ENCODE data around the gene PRR14.

The PRR14 gene

DNA sequence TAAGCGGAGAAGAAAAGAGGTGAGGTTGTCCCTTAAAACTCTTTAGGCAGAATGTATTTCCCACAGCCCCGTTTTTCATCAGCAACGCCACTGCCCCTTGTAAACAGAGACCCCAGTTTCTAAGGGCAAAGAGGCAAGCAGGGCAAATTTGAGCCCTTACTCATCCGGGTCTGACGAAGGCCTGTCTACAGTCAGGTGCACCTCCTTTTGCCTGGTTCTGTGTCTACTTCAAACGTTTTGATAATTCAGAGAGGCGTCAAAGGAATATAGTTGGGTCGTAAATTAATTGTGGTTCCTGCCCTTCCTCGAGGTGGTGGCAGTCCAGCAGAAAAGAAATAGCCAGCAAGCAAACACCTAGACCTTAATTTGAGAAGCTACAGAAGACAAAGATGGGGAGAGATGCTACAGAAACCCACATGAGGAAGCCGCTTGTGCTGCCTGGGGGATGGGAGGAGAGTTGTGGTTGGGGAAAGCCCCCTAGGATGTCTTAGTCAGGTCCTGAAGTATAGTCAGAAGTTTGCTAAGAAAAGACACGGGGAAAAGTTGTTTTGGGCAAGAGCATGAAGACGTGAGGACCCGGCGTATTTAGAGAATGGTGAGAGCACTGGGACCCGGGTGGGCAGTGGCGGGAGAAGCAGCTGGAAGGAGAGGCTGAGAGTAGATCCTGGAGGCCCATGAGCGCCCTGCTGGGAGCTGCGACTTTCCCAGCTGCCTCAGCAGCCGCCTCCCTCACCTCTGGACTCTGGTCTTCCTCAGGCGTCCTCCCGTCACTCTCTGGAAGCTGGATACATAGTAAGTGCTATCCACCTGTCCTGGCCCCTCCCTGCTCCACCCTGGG is 9.9 kb downstream of the PRR14 start:
- no peak for DNase-seq

DNA sequence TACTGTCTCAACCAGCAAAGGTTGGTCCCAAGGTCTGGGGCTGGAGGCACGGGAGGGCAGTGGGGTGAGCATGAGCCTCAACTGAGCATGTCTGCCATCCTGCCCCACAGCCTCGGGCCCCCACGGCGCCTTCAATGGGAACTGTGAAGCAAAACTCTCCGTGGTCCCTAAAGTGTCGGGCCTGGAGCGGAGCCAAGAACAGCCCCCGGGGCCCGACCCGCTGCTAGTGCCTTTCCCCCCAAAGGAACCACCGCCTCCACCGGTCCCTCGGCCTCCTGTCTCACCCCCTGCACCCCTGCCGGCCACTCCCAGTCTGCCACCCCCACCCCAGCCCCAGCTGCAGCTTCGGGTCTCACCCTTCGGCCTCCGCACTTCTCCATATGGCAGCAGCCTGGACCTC is 11.7 kb downstream of the PRR14 start:
- no peak for DNase-seq

DNA sequence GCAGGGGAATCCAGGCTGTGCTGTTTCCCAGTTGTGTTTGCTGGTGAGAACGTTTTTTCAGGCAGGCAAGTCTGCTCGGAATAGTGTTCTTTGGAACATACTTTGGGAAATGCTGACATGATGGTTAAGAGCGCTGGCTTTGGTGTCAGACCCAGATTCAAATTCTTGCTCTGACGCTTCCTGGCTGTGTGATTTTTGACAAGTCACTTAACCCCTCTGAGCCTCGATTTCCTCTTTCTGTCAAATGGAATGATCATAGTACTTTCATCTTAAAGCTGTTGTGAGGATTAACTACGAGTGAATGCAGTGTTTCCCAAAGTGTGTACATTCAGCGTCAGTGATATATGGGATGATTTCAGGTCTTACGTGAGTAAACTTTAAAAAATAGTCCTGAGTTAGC is 12.3 kb downstream of the PRR14 start:
- no peak for DNase-seq

GRCh38 chr16:30663820-30664219 is 13.1 kb downstream of the PRR14 start:
- no peak for DNase-seq

- no peak for DNase-seq
Observed at GRCh38 chr16:30664616-30665109, 13.9 kb downstream of the PRR14 start.

- no peak for DNase-seq
Observed at GRCh38 chr16:30665155-30665829, 14.5 kb downstream of the PRR14 start.

DNA sequence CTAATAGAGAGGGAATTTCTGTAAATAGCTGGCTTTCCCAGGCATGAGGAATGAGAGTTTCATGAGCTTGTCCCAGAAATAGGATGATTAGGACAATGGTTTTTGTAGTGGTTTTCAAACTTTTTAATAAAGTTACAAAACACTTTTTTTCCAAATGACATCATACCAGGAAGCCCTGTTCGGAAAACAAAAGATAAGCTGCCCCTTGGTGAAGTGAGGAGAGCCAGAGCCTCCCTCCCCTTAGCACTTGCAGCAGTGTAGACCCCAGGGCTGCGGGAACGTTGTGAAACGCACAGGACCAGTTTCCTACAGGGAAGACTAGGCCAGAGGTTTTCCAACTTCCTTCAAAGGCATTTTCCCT is 15.1 kb downstream of the PRR14 start:
- DNase-seq, result no peak

DNA sequence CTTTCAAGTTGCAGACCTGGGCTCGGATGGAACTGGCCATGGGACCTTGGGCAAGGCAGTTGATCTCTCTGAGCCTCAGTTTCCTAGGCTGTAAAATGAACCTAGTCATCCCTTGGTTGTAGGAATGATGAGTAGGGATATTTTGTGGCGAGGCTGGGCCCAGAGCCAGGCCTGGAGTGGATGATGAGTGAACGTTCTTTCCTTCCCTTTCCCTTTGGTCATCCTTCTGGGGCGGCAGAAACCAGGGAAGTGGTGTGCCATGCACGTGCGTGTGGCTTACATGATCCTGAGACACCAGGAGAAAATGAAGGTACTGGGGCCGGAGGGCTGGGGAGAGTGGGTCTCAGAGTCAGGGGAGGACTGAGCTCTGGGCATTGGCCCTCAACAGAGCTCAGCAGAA is 15.9 kb downstream of the PRR14 start:
- no peak for DNase-seq

GRCh38 chr16:30667361-30667905 is 16.7 kb downstream of the PRR14 start:
- DNase-seq, result no peak

- no peak for DNase-seq
Observed at GRCh38 chr16:30668393-30668792, 17.6 kb downstream of the PRR14 start.

DNA sequence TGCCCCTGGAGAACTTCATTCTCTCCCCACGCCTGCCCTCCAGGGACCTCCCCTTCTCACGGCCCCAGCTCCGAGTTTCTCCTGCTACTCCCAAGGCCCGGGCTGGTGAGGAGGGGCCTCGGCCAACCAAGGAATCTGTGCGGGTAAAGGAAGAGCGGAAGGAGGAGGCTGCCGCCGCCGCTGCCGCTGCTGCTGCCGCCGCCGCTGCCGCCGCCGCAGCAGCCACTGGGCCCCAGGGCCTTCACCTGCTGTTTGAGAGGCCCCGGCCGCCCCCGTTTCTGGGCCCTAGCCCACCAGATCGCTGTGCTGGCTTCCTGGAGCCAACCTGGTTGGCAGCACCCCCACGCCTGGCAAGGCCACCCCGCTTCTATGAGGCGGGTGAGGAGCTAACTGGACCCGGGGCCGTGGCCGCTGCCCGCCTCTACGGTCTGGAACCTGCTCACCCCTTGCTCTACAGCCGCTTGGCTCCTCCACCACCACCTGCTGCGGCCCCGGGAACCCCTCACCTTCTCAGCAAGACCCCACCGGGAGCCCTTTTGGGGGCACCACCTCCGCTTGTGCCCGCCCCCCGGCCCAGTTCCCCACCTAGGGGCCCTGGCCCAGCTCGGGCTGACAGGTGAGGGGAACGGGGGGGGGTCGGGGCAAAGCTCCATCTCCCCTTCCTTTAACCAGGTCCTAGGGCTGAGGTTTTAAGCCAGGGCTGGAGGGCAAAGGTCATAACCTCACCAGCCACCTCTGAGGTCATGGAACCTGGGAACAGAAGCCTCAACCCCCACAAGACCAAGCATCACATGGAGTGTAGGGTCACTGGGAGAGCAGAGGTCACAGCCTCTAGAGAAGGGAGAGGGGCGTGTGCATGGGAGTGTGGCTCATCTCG is 18.5 kb downstream of the PRR14 start:
- no peak for DNase-seq

- DNase-seq, result no peak
Observed at GRCh38 chr16:30669903-30670824, 19.4 kb downstream of the PRR14 start.

- no peak for DNase-seq
Observed at GRCh38 chr16:30675143-30675542, 24.4 kb downstream of the PRR14 start.

GRCh38 chr16:30677931-30678585 is 27.3 kb downstream of the PRR14 start:
- DNase-seq, result no peak

GRCh38 chr16:30678586-30678970 is 27.8 kb downstream of the PRR14 start:
- DNase-seq, result no peak

DNA sequence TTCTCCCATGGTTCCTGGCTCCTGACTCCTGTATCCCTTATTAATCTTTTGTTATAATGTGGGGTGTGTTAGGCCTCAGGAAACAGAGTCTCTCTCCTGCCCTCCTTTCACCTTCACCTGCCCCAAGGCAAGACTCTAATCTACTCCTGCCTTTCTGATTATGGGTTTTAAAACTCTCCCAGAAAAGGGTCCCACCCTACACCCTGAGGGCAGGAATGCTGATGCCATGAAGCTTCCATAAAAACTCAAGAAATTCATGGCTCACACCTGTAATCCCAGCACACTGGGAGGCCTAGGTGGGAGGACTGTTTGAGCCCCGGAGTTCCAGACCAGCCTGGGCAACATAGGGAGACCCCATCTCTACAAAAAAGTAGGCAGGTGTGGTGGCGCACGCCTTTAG is 29.6 kb downstream of the PRR14 start:
- no peak for DNase-seq

DNA sequence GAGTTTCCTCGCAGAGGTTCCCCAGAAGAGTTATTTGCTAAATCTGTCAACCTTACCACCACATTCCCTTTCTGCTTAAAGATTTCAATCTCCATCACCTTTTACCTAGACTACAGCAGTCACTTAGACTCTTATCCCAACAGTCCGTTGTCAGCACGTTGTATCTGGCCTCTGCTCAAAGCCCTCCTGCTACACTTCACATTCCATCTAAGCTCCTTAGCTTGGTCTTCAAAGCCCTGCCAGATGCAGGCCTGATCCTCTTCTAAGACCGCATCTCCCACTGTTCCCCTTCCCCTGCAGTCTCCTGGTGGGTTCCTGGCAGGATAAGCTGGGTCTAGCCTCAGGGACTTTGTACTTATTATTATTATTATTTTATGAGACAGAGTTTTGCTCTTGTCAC is 37.9 kb downstream of the PRR14 start:
- no peak for DNase-seq

- DNase-seq, result no peak
Observed at GRCh38 chr16:30691907-30692306, 41.1 kb downstream of the PRR14 start.

DNA sequence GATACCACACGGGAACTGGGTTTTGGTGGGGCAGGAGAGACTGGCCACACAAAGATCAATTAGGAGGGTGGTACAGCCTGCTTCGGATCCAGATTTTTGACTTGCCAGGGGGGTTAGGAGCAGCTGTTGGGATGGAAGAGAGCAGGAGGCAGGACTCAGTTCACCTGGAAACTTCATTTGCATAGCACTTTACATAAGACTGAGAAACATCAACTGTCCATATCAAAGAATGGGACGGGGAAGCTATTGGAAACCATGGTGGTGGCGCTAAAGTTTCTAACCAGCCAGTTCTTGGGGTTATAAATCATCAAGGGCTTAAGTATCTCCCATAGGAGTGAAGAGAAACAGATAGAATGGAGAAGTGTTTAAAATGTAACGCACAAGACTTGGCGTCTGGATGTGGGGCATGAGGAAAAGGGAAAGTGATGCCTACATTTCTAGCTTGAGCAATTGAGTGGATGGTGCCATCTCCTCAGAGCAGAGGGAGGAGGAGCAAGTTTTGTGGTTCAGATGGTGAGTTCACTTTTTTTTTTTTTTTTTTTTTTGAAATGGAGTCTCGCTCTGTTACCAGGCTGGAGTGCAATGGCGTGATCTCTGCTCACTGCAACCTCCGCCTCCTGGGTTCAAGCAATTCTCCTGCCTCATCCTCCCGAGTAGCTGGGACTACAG is 41.8 kb downstream of the PRR14 start:
- no peak for DNase-seq

GRCh38 chr16:30694926-30695693 is 44.4 kb downstream of the PRR14 start:
- no peak for DNase-seq
